CD14-positive monocyte (primary cell): Measurements from ENCODE around the gene KRT35. TPM values are rescaled to one million over a fixed set of nuclear protein-coding genes. Genes with fewer than 3 reads are reported as not detected.

Experiments used
- DNase-seq, 3 donors: peaks; one replicate each; pipeline ENCODE4 v3.0.0-alpha.2; 2011 to 2022
- H2AFZ ChIP-seq: 2 replicates; pipeline ENCODE4 v1.6.0; 2012; ENCODE audit warnings: mild to moderate bottlenecking, low read depth, low read length, inconsistent platforms; ENCODE audit not compliant: insufficient read depth, poor library complexity, severe bottlenecking
- H3K27ac ChIP-seq, 2 donors: 1 replicate in 1 of 2; 2 replicates in 1 of 2; pipeline ENCODE4 v1.5.1; 2012 to 2013; ENCODE audit warnings: low read length in 2 of 2, control low read depth in 1 of 2, inconsistent platforms in 1 of 2, low read depth in 1 of 2, mild to moderate bottlenecking in 1 of 2
- H3K27me3 ChIP-seq, 2 donors: one replicate each; pipeline versions ENCODE4 v1.6.0 to v1.6.1; 2011 to 2013; ENCODE audit warnings: low read length in 2 of 2; ENCODE audit not compliant: control insufficient read depth in 2 of 2, insufficient read depth in 2 of 2
- H3K36me3 ChIP-seq, 2 donors: replicated peaks in 1 of 2; 1 replicate in 1 of 2; 2 replicates in 1 of 2; pipeline versions ENCODE4 v1.5.1 to v1.6.1; 2012 to 2013; ENCODE audit warnings: low read length in 2 of 2, control low read depth in 1 of 2, inconsistent platforms in 1 of 2, mild to moderate bottlenecking in 1 of 2; ENCODE audit not compliant: insufficient read depth in 2 of 2, control insufficient read depth in 1 of 2
- H3K4me1 ChIP-seq, 2 donors: 1 replicate in 1 of 2; 2 replicates in 1 of 2; pipeline versions ENCODE4 v1.5.1 to v1.6.1; 2012 to 2013; ENCODE audit warnings: low read length in 2 of 2, control low read depth in 1 of 2, inconsistent platforms in 1 of 2, mild to moderate bottlenecking in 1 of 2, moderate library complexity in 1 of 2; ENCODE audit not compliant: insufficient read depth in 2 of 2, control insufficient read depth in 1 of 2
- H3K4me2 ChIP-seq: replicated peaks from 2 replicates; pipeline ENCODE3; 2012; ENCODE audit warnings: low read length, moderate library complexity, mild to moderate bottlenecking; ENCODE audit not compliant: poor library complexity, severe bottlenecking; ENCODE audit errors: extremely low read depth
- H3K4me3 ChIP-seq, 3 experiments: fragments of 200-600 bp in 1 of 3; sonication (generic) in 1 of 3; replicated peaks in 1 of 3; 1 replicate in 2 of 3; 2 replicates in 1 of 3; pipeline ENCODE4 v1.5.1; 2011 to 2013; ENCODE audit warnings: low read length in 3 of 3, mild to moderate bottlenecking in 3 of 3, control low read depth in 2 of 3, low read depth in 2 of 3, inconsistent platforms in 1 of 3, moderate library complexity in 1 of 3
- H3K79me2 ChIP-seq: 2 replicates; pipeline ENCODE4 v1.6.0; 2012; ENCODE audit warnings: mild to moderate bottlenecking, control low read depth, inconsistent platforms, low read length, moderate library complexity; ENCODE audit not compliant: insufficient read depth
- H3K9ac ChIP-seq: 2 replicates; pipeline ENCODE4 v1.6.0; 2017; ENCODE audit warnings: low read length, mild to moderate bottlenecking; ENCODE audit not compliant: insufficient read depth, poor library complexity, severe bottlenecking
- H3K9me3 ChIP-seq, 2 donors: replicated peaks in 1 of 2; 1 replicate in 1 of 2; 2 replicates in 1 of 2; pipeline versions ENCODE4 v1.5.1 to v1.6.1; 2012 to 2013; ENCODE audit warnings: low read length in 2 of 2, control low read depth in 1 of 2; ENCODE audit not compliant: control insufficient read depth in 1 of 2, insufficient read depth in 1 of 2
- H4K20me1 ChIP-seq: 2 replicates; pipeline ENCODE4 v1.6.0; 2012; ENCODE audit warnings: mild to moderate bottlenecking, low read length, control low read depth, moderate library complexity; ENCODE audit not compliant: insufficient read depth
- H3K27ac Mint-ChIP-seq, 7 donors: one replicate each; pipeline ENCODE4 v1.8.0; 2020; ENCODE audit warnings: mild to moderate bottlenecking in 7 of 7, mixed read lengths in 7 of 7, moderate library complexity in 6 of 7, inconsistent platforms in 2 of 7
- H3K27me3 Mint-ChIP-seq, 3 donors: one replicate each; pipeline ENCODE4 v1.8.0; 2021 to 2022; ENCODE audit warnings: low read depth in 3 of 3, mild to moderate bottlenecking in 3 of 3, mixed read lengths in 3 of 3, moderate library complexity in 3 of 3, inconsistent platforms in 1 of 3
- H3K36me3 Mint-ChIP-seq, 2 donors: one replicate each; pipeline ENCODE4 v1.8.0; 2020; ENCODE audit warnings: mixed read lengths in 2 of 2, inconsistent platforms in 1 of 2, mild to moderate bottlenecking in 1 of 2
- H3K4me1 Mint-ChIP-seq: one replicate; pipeline ENCODE4 v1.8.0; 2020; ENCODE audit warnings: mild to moderate bottlenecking, mixed read lengths
- H3K4me3 Mint-ChIP-seq, 2 donors: one replicate each; pipeline ENCODE4 v1.8.0; 2020; ENCODE audit warnings: mild to moderate bottlenecking in 2 of 2, mixed read lengths in 2 of 2, moderate library complexity in 1 of 2
- H3K9me3 Mint-ChIP-seq, 7 donors: one replicate each; pipeline ENCODE4 v1.8.0; 2020 to 2022; ENCODE audit warnings: mixed read lengths in 7 of 7, mild to moderate bottlenecking in 6 of 7, moderate library complexity in 6 of 7, inconsistent platforms in 2 of 7
- WGBS: methylation state at CpG from one replicate; pipeline ENCODE4 v1.1.5; 2013; ENCODE audit warnings: missing lambda C conversion rate; ENCODE audit not compliant: insufficient coverage; 5-methylcytosine and 5-hydroxymethylcytosine counted together
- intact Hi-C, 2 donors: fragments of 100-400 bp; cut with micrococcal nuclease; formaldehyde crosslinking; loops; one replicate each; pipeline versions ENCODE4 v1.15.0 to v1.15.1; 2023
- polyA plus RNA-seq, 3 donors: library from polyadenylated mRNA; depleted of rRNA in 1 of 3; unstranded in 2 of 3; stranded (reverse) in 1 of 3; fragments of 300-500 nt in 2 of 3; fragments of >200 nt in 1 of 3; fragmentation: Illumina TruSeq in 2 of 3; gene quantifications; 1 replicate in 2 of 3; 2 replicates in 1 of 3; pipeline ENCODE4 v1.2.3, GENCODE V29; 2012 to 2021
- TF ChIP-seq, protein P1 (sequence below): fragments of 200-600 bp; IDR thresholded peaks from one replicate; pipeline ENCODE4 v1.8.0; 2022; ENCODE audit warnings: antibody characterized with exemption, mild to moderate bottlenecking

The KRT35 gene
- polyA plus RNA-seq, 3 donors, result not detected

DNA sequence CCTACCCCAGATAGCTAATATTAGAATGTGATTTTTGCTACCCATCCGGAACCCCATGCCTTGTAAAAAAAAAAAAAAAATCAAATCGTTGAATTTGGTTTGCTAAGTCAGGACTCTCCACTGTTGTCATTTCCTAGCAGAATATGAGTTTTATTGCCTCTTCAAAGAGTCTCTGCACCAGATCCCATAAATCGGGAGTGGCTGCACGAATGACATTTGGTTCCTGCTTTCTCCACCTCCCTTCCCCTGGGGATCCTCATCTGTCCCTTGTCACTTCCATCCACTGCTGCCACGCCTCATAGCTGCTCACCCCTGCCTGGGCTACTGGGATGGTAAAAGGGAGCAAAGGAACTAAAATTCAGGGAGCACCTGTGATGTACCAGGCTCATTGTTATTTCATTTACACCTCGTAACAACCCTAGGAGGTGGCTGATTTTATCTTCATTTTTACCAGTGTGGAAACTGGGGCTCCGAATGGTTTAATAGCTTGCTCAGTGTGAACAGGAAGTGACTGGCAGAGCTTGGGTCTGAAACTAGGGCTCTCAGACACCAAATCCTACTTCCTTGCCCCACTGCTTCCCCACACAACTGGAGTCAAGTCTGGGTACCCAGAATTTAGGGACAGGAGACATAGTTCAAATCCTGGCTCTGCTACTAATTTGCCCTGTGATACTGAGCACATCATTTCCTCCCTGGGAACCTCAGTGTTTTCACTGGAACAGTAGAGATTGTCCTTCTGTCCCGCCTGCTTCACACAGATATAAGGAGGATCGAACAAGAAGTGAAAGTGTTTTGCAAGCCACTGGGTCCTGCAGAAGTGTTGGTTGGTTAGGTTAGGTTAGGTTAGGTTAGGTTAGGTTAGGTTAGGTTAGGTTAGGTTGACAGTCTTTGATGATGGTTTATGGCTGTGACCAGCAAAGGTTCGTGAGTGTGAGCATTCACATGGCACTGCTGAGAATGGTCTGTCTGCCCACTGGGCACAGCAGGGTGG is 9.3 kb upstream of the KRT35 start:
- Histone ChIP-seq H3K4me1 (peaks cover 47 to 54% of the 10 kb centered on the region in 2 donors), H4K20me1 (no peaks in the 10 kb centered on the region), H3K9me3 (no peaks in the 10 kb centered on the region), H3K79me2 (no peaks in the 10 kb centered on the region), H3K27ac (peak overlapping the region; percentile 73 to 85), H3K27me3 (no peaks in the 10 kb centered on the region), H3K36me3 (no peaks in the 10 kb centered on the region), H2AFZ (peak overlapping the region; percentile 58), H3K9ac (peak overlapping the region; percentile 11), H3K4me2 (peak overlapping the region; percentile 45), H3K4me3 (peak overlapping the region in 1 of 3 experiments; percentile 53)
- Mint-ChIP-seq H3K4me1 (peaks cover 56% of the 10 kb centered on the region), H3K27me3 (peaks cover 0 to 5% (median 3%) of the 10 kb centered on the region in 3 donors), H3K9me3 (no peaks in the 10 kb centered on the region), H3K4me3 (peak overlapping the region; percentile 43 to 76), H3K27ac (peak overlapping the region; percentile 82 to 93 (median 88)), H3K36me3 (peaks cover 0 to 2% of the 10 kb centered on the region in 2 donors)
- TF ChIP-seq, protein P1, sequence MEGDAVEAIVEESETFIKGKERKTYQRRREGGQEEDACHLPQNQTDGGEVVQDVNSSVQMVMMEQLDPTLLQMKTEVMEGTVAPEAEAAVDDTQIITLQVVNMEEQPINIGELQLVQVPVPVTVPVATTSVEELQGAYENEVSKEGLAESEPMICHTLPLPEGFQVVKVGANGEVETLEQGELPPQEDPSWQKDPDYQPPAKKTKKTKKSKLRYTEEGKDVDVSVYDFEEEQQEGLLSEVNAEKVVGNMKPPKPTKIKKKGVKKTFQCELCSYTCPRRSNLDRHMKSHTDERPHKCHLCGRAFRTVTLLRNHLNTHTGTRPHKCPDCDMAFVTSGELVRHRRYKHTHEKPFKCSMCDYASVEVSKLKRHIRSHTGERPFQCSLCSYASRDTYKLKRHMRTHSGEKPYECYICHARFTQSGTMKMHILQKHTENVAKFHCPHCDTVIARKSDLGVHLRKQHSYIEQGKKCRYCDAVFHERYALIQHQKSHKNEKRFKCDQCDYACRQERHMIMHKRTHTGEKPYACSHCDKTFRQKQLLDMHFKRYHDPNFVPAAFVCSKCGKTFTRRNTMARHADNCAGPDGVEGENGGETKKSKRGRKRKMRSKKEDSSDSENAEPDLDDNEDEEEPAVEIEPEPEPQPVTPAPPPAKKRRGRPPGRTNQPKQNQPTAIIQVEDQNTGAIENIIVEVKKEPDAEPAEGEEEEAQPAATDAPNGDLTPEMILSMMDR, result no peak
- WGBS, result 8% methylated on average over 4 of the region's 10 CpGs
- intact Hi-C loops, result loop anchor here (5.0 to 10.0 kb wide), 2 partner anchors 57 to 175 kb away; no protein-coding TSS in a partner anchor
- peak; percentile 56 to 75 (median 62) for DNase-seq

DNA sequence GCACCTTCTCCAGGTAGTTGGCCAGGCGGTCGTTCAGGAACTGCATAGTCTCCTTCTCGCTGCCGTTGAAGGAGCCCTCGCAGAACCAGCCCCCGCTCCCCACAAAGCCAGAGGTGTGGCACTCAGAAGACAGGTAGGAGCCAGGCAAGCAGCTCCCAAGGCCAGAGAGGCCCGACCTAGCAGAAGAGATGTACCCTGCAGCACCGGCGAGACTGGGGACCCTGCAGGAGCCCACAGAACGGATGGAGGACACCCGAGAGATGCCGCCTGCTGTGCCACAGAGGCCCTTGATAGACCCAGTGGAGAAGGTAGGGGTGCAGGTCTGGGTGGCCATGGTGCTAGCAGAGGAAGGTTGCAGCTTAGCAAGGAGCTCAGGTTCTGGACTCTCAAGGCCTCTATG is 8.6 kb upstream of the KRT35 start, which contains the start of gene KRT36:
Gene KRT36, minus strand, starts transcription at position 380 of the 400 bp plus-strand sequence. Its CDS starts 46 bp downstream, at position 334.
- H3K9ac ChIP-seq, result peak within 1 kb of the TSS; percentile 11
- H3K4me3 Mint-ChIP-seq, result peak within 1 kb of the TSS; percentile 43 to 76
- peaks cover 47 to 54% of the 10 kb centered on the region in 2 donors for H3K4me1 ChIP-seq
- WGBS, result 98% methylated on average over 12 of the region's 12 CpGs
- no peaks in the 10 kb centered on the region for H4K20me1 ChIP-seq
- intact Hi-C loops, result loop anchor here in 1 of 2 donors (5.0 kb wide), 1 partner anchor 58 kb away; no protein-coding TSS in a partner anchor
- H3K36me3 ChIP-seq, result no peaks in the 10 kb centered on the region
- DNase-seq, result no peak
- H2AFZ ChIP-seq, result peak within 1 kb of the TSS; percentile 58
- no peaks in the 10 kb centered on the region for H3K9me3 Mint-ChIP-seq
- no peaks in the 10 kb centered on the region for H3K79me2 ChIP-seq
- peak within 1 kb of the TSS in 1 of 3 experiments; percentile 53 for H3K4me3 ChIP-seq
- H3K36me3 Mint-ChIP-seq, result peaks cover 0 to 2% of the 10 kb centered on the region in 2 donors
- peak within 1 kb of the TSS; percentile 82 to 93 (median 88) for H3K27ac Mint-ChIP-seq
- H3K4me2 ChIP-seq, result peak within 1 kb of the TSS; percentile 45
- TF ChIP-seq, protein P1, result no peak
- H3K27me3 ChIP-seq, result no peaks in the 10 kb centered on the region
- peaks cover 52% of the 10 kb centered on the region for H3K4me1 Mint-ChIP-seq
- no peaks in the 10 kb centered on the region for H3K9me3 ChIP-seq
- peaks cover 1 to 3% (median 2%) of the 10 kb centered on the region in 3 donors for H3K27me3 Mint-ChIP-seq
- H3K27ac ChIP-seq, result peak within 1 kb of the TSS; percentile 73 to 85
